Activated CD4-positive, CD25-positive, alpha-beta regulatory T cell (primary cell): ENCODE data around the gene H2AZ1.

Experiments
- DNase-seq, 4 experiments: peaks; one replicate each; lab custom pipeline; 2025; lab: John Stamatoyannopoulos, UW

H2AZ1 gene

DNA sequence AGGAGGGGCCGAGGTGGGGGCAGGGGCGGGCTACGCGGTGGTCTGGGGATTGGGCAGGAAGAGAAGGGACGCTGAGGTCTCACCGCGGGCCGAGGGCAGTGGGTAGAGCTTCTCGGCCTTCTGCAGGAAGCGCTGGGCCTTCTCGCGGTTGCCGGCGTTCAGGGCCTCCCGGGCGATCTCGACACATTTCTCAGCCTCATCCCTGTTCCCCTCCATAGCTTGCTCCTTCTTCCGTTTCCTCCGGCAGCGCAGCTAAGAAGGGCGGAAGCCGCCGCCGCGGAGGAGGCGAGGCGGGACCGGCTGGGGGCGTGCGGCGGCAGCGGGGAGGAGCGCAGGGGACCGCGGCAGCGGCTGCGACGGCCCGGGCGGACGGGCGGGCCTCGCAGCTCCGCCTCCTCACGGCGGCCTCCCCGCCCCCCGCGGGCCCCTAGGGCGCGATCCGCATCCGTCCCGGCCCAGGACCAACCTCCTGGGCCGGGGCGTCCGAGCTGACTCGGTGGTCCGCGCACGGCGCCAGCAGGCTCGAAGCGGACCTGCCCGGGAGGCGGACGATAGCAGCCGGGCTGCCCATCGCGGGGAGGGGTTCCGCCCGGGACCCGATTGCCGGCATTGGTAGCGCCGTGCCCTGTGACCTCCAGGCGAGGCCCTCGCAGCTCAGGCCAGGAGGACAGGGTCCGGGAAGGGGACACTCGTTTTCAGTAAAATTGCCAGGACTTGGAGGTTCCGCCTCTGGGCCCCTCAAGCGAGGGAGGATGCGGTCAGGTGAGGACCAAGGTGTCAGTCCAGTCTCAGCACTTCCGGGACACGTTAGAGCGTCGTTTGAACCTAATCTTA is 3.5 kb downstream of the H2AZ1 start, which contains the start of gene DNAJB14:
Gene DNAJB14 (minus strand): TSS at position 263 of the 834 bp plus-strand sequence. CDS start 47 bp downstream, at position 216.
- peak; percentile 47 to 74 (median 61) for DNase-seq

DNA sequence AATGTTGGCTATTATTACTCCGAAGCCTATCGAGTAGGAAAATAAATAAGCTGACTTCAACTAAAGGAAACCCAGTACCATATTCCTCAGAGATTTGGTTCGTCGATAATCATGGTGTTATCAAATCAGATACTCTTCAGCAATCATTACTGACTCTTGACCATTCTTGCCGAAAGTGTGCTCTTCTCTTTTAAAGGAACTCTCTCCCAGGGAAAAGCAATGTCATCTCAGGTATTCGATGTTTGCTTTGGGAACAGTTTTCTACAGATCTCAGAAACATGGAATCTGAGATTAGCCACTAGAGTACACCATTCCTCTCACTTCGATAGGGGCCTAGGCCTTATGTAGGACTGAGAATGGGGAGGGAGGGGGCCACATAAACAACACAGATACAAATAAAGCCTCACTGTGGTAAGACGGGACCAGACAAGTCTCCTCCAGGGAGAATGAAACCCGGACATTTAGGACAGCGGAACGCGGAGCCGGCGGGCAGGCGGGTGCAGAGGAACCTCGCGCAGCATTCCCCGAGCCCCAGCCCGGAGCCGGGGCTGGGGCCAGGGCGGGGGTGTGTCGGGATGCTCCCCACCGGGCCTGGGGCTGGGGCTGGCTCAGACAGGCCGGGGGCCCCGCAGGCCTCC is 4.2 kb downstream of the H2AZ1 start:
- peak in 2 of 4 experiments; percentile 16 to 37 for DNase-seq

DNA sequence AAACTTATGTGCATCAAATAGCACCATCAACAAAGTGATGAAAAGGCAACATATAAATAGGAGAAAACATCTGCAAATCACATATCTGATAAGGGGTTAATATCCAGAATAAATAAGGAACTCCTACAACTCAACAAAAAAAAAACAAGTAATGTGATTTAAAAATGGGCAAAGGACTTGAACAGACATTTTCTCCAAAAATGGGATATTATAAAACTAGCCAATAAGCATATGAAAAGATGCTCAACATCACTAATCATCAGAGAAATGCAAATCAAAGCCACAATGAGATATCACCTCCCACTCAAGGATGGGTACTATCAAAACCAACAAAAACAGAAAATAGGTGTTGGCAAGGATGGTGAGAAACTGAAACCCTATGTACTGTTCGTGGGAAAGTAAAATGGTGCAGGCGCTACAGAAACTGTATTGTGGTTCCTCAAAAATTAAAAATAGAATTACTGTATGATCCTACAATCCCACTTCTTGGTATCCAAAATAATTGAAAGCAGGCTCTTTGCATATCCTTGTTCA is 6.1 kb downstream of the H2AZ1 start:
- DNase-seq = no peak

DNA sequence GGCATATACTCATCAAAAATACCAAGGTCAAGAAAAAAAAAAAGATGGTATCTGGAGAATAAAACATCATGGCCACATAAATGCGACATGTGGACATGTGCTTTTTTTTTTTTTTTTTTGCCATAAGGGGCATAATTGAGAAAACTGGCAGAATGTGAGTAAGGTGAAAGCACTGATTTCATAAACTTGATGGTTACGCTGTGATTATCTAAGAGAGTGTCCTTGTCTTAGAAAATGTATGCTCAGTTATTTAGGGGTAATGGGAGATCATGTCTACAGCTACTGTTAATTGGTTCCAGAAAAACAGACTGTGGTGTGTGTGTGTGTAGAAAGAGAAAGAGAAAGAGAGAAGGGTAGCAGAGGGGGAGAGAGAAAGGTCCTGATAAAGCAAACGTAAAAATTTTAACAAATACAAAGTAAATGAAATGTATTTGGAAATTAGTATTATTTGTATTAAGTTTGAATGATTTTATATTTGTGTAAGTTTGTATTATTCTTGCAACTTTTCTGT is 11.8 kb downstream of the H2AZ1 start:
- DNase-seq = no peak

DNA sequence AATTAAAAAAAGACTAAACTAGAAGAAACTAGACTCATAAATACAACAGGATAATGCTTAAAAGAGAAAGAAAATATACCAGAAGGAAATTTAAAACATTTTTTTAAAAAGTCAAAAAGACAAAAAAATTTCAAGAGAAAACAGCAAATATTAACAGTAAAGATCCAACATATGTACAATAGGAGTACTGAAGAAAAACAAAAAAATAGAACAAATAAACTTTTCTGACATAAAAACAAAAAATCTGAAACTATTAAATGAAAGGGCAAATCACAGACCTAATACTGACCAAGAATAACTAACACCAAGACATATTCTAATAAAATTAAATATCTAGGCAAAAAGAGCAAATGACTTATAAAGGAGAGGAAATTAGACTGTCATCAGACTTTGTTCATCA is 15.2 kb downstream of the H2AZ1 start:
- no peak for DNase-seq

DNA sequence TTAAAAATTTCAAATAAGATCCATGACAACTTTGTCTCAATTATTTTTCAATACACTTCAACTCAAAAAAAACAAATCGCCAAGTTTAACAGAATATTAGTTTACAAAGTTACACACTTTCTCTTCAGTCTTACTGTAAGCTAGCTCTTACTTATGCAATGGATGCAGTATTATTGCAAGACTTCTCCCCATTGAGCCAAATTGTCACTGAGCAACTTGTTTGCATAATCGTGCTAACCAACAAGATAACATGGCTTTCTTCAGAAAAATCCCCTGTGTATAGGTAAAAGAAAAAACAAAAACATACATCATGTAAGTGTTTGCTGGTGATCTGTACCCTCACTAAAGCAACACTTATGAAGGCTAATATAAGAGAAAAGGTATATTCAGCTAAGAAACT is 22.5 kb downstream of the H2AZ1 start:
- DNase-seq = no peak

DNA sequence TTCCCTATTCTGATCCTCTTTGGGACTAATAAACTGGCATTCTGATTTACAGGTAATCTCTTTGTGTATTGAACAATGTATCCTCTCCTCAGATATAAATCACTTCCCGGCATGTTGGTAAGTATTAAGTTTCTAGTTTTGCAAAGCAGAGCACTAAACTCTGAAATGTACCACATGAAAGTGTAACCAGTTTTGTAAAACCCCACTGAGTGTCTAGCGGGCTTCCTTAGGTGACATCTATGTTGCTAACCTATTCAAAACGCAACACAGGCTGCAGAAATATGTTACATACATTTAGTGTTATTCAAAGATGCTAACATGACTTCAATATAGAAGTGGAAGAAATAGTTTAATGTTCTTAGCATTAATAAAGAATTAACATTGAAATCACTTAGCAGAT is 28.9 kb downstream of the H2AZ1 start:
- DNase-seq = no peak

DNA sequence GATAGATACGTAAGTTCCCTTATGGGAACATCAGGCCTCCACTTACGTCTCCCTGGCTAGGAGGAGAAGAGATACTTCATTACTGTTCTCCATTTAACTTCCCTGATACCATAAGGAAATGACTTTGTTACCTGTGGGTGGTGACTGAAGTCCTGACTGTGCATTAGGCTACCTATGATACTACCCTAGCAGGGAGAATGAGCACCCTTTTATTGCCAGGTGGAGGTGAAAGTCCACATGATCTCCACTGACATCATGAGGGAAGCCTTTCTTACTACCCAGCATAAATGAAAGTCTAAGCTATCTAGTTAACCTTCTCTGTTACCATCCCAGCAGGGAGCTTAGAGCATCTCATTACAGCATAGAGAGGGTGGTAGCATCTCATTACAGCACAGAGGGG is 31.4 kb downstream of the H2AZ1 start:
- DNase-seq = no peak

DNA sequence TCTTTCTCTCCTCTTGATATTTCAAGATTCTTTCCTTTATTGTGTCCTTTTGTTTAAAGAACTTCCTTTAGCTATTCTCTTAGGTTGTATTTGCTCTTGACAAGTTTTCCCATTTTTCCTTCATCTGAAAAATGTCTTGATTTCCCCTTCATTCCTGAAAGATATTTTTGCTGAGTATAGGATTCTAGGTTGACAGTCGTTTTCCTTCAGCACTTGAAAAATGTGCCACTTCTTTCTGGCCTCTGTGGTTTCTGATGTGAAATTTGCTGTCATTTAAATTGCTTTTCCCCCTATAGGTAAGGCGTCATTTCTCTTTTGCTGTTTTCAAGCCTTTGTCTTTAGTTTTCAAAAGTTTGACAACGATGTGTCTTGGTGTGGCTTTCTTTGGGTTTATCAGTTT is 32.5 kb downstream of the H2AZ1 start:
- no peak for DNase-seq

DNA sequence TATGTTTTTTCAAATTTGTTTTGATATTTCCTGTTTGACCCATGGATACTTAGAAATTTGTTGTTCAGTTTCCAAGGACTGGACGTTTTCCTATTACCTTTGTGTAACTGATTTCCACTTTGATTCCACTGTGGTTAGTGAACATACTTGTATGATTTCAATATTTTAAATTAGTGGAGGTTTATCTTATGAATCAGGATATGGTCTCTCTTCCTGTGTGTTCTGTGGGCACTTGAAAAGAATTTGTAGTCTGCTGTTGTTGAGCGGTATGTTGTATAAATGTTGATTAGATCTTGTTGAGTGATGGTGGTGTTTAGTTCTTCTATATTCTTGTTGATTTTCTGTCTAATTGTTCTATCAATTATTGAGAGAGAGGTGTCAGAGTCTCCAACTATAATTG is 34.6 kb downstream of the H2AZ1 start:
- DNase-seq = no peak
